Left ventricle myocardium inferior (tissue), 1 donor: Measurements from ENCODE around the gene TEX51. TPM values are rescaled to one million over a fixed set of nuclear protein-coding genes. Genes with fewer than 3 reads are reported as not detected.

ENCODE experiments used
- DNase-seq: peaks from one replicate; pipeline ENCODE4 v3.0.0-alpha.2; 2020
- H3K27ac ChIP-seq: fragments of 200-600 bp; replicated peaks from 2 replicates; pipeline ENCODE4 v1.8.0; 2021
- H3K27me3 ChIP-seq: fragments of 200-600 bp; 2 replicates; pipeline ENCODE4 v1.8.0; 2021; ENCODE audit warnings: low read depth
- H3K36me3 ChIP-seq: fragments of 200-600 bp; 2 replicates; pipeline ENCODE4 v1.8.0; 2021
- H3K4me1 ChIP-seq: fragments of 200-600 bp; 2 replicates; pipeline ENCODE4 v1.8.0; 2021
- H3K4me3 ChIP-seq: fragments of 200-600 bp; 2 replicates; pipeline ENCODE4 v1.8.0; 2021; ENCODE audit warnings: mild to moderate bottlenecking, moderate library complexity
- H3K9me3 ChIP-seq: fragments of 200-600 bp; replicated peaks from 2 replicates; pipeline ENCODE4 v1.8.0; 2021
- CTCF ChIP-seq: fragments of 200-600 bp; IDR thresholded peaks from 2 replicates; pipeline ENCODE4 v1.8.0; 2021; ENCODE audit warnings: antibody characterized with exemption, mild to moderate bottlenecking, borderline replicate concordance
- intact Hi-C: fragments of 100-400 bp; cut with micrococcal nuclease; formaldehyde crosslinking; loops from one replicate; pipeline ENCODE4 v1.11.0; 2022
- total RNA-seq: library from RNA; stranded (reverse); fragmentation: NEBNext Ultra II Directional; extraction: Animal tissue kit (Norgen Biotek cat#: 25700); gene quantifications from one replicate; pipeline ENCODE4 v1.2.1, GENCODE V29; 2021
- donor health status: DM: no; HTN: yes; CAD: no; lungs with severe emphysema.

TEX51 gene
- total RNA-seq, 1 donor from 2014 or later: not detected

GRCh38 chr2:126887506-126887905, 11.2 kb upstream of the TEX51 start:
- TF ChIP-seq CTCF: no peak
- no peak for DNase-seq

GRCh38 chr2:126888046-126888445, 10.6 kb upstream of the TEX51 start:
- H3K9me3 ChIP-seq: no peaks in the 10 kb centered on the region
- intact Hi-C loops: no loop called here
- no peak for TF ChIP-seq CTCF
- DNase-seq: no peak
- H3K27me3 ChIP-seq: peaks cover 61% of the 10 kb centered on the region
- peaks cover 9% of the 10 kb centered on the region for H3K4me1 ChIP-seq
- H3K36me3 ChIP-seq: no peaks in the 10 kb centered on the region
- H3K4me3 ChIP-seq: no peak overlapping the region
- H3K27ac ChIP-seq: no peak overlapping the region

More at GRCh38 chr2:126887506-126887905, 11.2 kb upstream of the TEX51 start:
- Histone ChIP-seq H3K27me3 (peaks cover 66% of the 10 kb centered on the region), H3K4me3 (no peak overlapping the region), H3K36me3 (no peaks in the 10 kb centered on the region), H3K27ac (no peak overlapping the region), H3K4me1 (peaks cover 9% of the 10 kb centered on the region), H3K9me3 (no peaks in the 10 kb centered on the region)
- intact Hi-C loops: no loop called here

- no peak for DNase-seq
- no peak for TF ChIP-seq CTCF
- H3K36me3 ChIP-seq: no peaks in the 10 kb centered on the region
- no peaks in the 10 kb centered on the region for H3K9me3 ChIP-seq
- peaks cover 9% of the 10 kb centered on the region for H3K4me1 ChIP-seq
- H3K27ac ChIP-seq: no peak overlapping the region
- peaks cover 52% of the 10 kb centered on the region for H3K27me3 ChIP-seq
- H3K4me3 ChIP-seq: no peak overlapping the region
- intact Hi-C loops: no loop called here
Observed at GRCh38 chr2:126889071-126889470, 9.6 kb upstream of the TEX51 start.

GRCh38 chr2:126889496-126890135, 9.1 kb upstream of the TEX51 start:
- peaks cover 49% of the 10 kb centered on the region for H3K27me3 ChIP-seq
- no peaks in the 10 kb centered on the region for H3K36me3 ChIP-seq
- intact Hi-C loops: no loop called here
- TF ChIP-seq CTCF: no peak
- H3K9me3 ChIP-seq: no peaks in the 10 kb centered on the region
- H3K27ac ChIP-seq: no peak overlapping the region
- peaks cover 9% of the 10 kb centered on the region for H3K4me1 ChIP-seq
- no peak overlapping the region for H3K4me3 ChIP-seq
- no peak for DNase-seq

- H3K36me3 ChIP-seq: no peaks in the 10 kb centered on the region
- intact Hi-C loops: no loop called here
- no peak overlapping the region for H3K27ac ChIP-seq
- peaks cover 9% of the 10 kb centered on the region for H3K4me1 ChIP-seq
- TF ChIP-seq CTCF: no peak
- peaks cover 44% of the 10 kb centered on the region for H3K27me3 ChIP-seq
- no peak for DNase-seq
- H3K9me3 ChIP-seq: no peaks in the 10 kb centered on the region
- H3K4me3 ChIP-seq: no peak overlapping the region
Observed at GRCh38 chr2:126890136-126890510, 8.6 kb upstream of the TEX51 start.
